Gastrocnemius medialis (tissue), 4 donors: ENCODE results near the gene SRGAP3.

Source experiments
- POLR2A ChIP-seq, 2 donors: fragments of 450-650 bp; IDR thresholded peaks; one replicate each; pipeline ENCODE4 v1.6.1; 2017; ENCODE audit warnings: antibody characterized with exemption in 2 of 2, mild to moderate bottlenecking in 2 of 2, moderate library complexity in 2 of 2
- TF ChIP-seq, protein P1 (sequence below), 5 experiments: fragments of 450-650 bp in 3 of 5; fragments of 200-600 bp in 2 of 5; sonication (generic) in 2 of 5; IDR thresholded peaks in 4 of 5; conservative IDR thresholded peaks in 1 of 5; 1 replicate in 4 of 5; 2 replicates in 1 of 5; pipeline ENCODE4 v1.5.1; 2016 to 2019; ENCODE audit warnings: antibody characterized with exemption in 5 of 5, mild to moderate bottlenecking in 3 of 5, moderate library complexity in 3 of 5

DNA sequence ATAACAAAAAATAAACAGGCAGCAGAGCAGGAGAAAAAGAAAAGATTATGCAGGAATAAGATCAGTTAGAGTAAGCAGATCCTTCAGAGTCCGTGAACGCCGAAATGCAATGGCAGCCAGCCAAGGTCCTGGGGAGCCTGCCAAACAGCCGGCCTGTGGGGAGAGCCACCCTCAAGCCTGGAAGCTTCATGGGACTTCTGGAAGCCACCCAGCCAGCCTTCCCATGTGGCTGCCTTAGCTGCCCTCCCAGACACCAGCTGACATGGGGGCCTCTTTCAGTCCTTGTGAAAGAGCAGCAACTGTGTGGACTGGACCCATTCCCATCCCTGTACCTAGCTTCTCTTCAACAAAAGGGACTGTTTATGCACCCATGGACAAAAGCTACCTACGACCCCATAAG, 221.3 kb downstream of the SRGAP3 start:
- TF ChIP-seq, protein P1, sequence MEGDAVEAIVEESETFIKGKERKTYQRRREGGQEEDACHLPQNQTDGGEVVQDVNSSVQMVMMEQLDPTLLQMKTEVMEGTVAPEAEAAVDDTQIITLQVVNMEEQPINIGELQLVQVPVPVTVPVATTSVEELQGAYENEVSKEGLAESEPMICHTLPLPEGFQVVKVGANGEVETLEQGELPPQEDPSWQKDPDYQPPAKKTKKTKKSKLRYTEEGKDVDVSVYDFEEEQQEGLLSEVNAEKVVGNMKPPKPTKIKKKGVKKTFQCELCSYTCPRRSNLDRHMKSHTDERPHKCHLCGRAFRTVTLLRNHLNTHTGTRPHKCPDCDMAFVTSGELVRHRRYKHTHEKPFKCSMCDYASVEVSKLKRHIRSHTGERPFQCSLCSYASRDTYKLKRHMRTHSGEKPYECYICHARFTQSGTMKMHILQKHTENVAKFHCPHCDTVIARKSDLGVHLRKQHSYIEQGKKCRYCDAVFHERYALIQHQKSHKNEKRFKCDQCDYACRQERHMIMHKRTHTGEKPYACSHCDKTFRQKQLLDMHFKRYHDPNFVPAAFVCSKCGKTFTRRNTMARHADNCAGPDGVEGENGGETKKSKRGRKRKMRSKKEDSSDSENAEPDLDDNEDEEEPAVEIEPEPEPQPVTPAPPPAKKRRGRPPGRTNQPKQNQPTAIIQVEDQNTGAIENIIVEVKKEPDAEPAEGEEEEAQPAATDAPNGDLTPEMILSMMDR (IDR thresholded peaks at IDR 0.05 in 4 of 5, conservative IDR thresholded peaks at IDR 0.05 in 1 of 5), result no peak
- TF ChIP-seq POLR2A (IDR thresholded peaks at IDR 0.05), result no peak
